Epithelial cell of proximal tubule (primary cell): Measurements from ENCODE around the gene ZNF407. TPM values are rescaled to one million over a fixed set of nuclear protein-coding genes. Genes with fewer than 3 reads are reported as not detected.

Experiments
- DNase-seq: peaks from one replicate; pipeline ENCODE4 v3.0.0-alpha.2; 2011; ENCODE audit warnings: low read depth
- H3K4me3 ChIP-seq: 2 replicates; pipeline ENCODE4 v1.5.1; 2011; ENCODE audit warnings: low read depth, mild to moderate bottlenecking, low read length
- total RNA-seq: library from RNA; depleted of rRNA; stranded (reverse); fragments of >200 nt; gene quantifications from 2 replicates; pipeline ENCODE4 v1.2.3, GENCODE V29; 2015
- TF ChIP-seq, protein P1 (sequence below): conservative IDR thresholded peaks from 2 replicates; pipeline ENCODE4 v1.5.1; 2012; ENCODE audit warnings: low read depth, mild to moderate bottlenecking, low read length

Gene ZNF407
- total RNA-seq, 1 donor from 2014 or later = 3.0 TPM

DNA sequence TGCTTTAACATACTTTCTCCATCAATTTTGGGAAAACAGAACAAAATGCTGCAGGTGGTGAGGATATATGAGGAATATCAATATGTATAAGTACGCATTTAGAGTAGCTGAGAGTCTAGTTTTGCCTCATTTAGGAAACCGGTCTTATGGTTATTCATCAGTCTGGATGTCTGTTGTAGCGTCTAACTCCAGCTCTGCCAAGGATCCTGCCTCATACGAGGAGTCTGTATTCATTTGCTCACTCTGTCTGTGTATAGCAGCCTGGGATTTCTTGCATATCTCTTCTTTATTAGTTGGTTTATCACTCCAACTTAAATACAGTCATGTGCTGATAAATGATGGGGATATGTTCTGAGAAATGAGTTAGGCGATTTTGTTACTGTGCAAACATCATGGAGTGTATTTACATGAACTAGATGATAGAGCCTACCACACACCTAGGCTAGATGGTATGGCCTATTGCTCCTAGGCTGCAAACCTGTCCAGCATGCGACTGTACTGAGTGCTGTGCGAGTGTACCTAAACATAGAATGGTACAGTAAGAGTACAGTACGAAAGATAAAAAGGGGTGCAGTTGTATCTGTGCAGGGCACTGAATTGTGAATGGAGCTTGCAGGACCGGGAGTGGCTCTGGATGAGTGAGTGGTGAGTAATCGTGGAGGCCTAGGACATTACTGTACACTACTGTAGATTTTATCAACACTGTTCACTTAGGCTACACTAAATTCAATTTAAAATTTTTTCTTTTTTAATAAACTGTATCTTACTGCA, 148.1 kb downstream of the ZNF407 start:
- TF ChIP-seq, protein P1, sequence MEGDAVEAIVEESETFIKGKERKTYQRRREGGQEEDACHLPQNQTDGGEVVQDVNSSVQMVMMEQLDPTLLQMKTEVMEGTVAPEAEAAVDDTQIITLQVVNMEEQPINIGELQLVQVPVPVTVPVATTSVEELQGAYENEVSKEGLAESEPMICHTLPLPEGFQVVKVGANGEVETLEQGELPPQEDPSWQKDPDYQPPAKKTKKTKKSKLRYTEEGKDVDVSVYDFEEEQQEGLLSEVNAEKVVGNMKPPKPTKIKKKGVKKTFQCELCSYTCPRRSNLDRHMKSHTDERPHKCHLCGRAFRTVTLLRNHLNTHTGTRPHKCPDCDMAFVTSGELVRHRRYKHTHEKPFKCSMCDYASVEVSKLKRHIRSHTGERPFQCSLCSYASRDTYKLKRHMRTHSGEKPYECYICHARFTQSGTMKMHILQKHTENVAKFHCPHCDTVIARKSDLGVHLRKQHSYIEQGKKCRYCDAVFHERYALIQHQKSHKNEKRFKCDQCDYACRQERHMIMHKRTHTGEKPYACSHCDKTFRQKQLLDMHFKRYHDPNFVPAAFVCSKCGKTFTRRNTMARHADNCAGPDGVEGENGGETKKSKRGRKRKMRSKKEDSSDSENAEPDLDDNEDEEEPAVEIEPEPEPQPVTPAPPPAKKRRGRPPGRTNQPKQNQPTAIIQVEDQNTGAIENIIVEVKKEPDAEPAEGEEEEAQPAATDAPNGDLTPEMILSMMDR = no peak
- no peak for DNase-seq
- H3K4me3 ChIP-seq = no peak overlapping the region

- no peak for DNase-seq
- H3K4me3 ChIP-seq = no peak overlapping the region
- TF ChIP-seq, protein P1 = no peak
Observed at GRCh38 chr18:74748809-74749208, 151.1 kb downstream of the ZNF407 start.

DNA sequence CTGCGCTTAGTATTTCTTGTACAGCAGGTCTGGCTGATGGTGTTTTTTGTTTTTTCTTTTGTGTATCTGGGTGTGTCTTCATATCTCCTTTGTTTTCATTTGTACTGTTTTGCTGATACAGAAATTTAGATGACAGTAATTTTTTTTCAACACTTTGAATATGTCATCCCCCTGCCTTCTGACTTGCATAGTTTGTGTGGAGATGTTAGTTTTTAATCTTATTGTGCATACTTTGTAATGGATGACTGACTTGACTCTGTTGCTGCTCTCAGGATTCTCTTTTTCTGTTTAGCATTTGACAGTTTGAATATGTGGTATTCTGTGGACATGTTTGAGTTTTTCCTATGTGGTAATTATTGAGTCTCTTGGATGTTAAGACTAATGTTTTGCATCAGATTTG, 161.3 kb downstream of the ZNF407 start:
- no peak overlapping the region for H3K4me3 ChIP-seq
- no peak for DNase-seq
- TF ChIP-seq, protein P1 = no peak

- H3K4me3 ChIP-seq = no peak overlapping the region
- DNase-seq = no peak
- TF ChIP-seq, protein P1 = no peak
Observed at GRCh38 chr18:74760026-74760425, 162.4 kb downstream of the ZNF407 start.

DNA sequence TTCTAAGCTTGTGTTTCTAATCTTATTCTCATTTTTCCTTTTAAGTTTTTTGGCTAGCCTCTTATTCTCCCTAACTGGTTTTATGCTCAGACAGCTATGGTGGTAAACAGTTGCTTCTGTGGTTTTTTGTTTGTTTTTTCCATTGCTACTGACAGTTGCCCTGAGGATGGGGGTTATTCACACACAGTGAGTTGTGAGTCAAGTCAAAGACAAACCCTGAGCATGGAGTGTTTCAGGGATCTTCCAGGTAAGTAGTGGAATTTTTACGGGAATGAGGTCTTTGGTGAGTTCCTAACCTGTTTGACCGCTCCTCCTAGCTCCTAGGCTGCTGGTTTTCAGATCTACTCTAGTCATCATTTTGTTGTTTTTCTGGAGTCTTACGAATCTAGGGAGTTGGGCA, 162.8 kb downstream of the ZNF407 start:
- TF ChIP-seq, protein P1 = no peak
- DNase-seq = no peak

GRCh38 chr18:74766251-74766650, 168.6 kb downstream of the ZNF407 start:
- TF ChIP-seq, protein P1 = no peak
- no peak for DNase-seq

More for the DNA sequence above, 162.8 kb downstream of the ZNF407 start:
- H3K4me3 ChIP-seq = no peak overlapping the region

DNA sequence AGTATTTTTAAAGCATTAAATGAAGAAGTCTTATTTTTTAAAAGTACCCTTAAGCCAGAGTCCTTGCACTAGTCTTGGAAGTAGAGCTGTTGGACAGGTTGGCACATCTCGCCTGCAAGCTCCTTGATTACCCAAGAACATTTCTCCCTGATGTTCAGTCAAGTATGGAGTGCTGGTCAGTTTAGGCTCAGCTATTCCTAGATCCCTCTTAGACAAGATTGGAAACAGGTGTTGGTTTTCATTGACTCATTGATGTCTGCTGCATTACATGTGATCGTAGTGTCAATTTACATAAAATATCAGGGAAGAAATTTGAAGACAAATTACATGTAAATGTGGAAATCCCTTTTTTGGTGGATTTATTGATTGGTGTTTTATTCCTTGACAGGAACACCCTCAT, 170.4 kb downstream of the ZNF407 start:
- H3K4me3 ChIP-seq = no peak overlapping the region
- TF ChIP-seq, protein P1 = no peak
- DNase-seq = no peak

More at GRCh38 chr18:74766251-74766650, 168.6 kb downstream of the ZNF407 start:
- no peak overlapping the region for H3K4me3 ChIP-seq
